Measurements from ENCODE around the gene POLR2A.
"Not testable (repeated sequence)": the region's sequence is repeated elsewhere in the genome, so short reads cannot be mapped to it uniquely, and the experiment has no call there.

The POLR2A gene

GRCh38 chr17:7479213-7480088, 4.7 kb upstream of the POLR2A start, which contains the start of gene ZBTB4:
TSS of gene ZBTB4 (minus strand) at chr17:7479631. CDS start at chr17:7466801, 12,830 bp downstream.
- DNase-seq, result peak; percentile 80

DNA sequence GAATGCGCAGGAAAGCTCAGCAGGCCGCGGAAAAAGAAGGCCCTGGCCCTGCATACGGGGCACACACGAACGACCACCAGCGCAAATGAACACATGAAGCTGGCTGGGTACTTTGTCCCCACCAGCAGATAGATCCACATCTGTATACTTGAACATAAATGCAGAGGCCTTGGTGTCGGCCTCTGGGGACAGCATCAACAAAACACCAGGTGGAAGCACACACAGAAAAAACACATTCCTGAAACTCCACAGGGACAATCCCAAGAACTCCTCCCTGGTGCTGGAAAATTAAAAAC, 4.1 kb upstream of the POLR2A start:
- no peak for DNase-seq

- DNase-seq, result not testable (repeated sequence)
These were observed 2.9 kb upstream of the POLR2A start, which contains the start of gene SLC35G6 for GRCh38 chr17:7481275-7481674. TSS of gene SLC35G6 (plus strand) at chr17:7481446. CDS start at chr17:7481517, 71 bp downstream.

GRCh38 chr17:7481842-7482741, 2.1 kb upstream of the POLR2A start:
- DNase-seq, result not testable (repeated sequence)

DNA sequence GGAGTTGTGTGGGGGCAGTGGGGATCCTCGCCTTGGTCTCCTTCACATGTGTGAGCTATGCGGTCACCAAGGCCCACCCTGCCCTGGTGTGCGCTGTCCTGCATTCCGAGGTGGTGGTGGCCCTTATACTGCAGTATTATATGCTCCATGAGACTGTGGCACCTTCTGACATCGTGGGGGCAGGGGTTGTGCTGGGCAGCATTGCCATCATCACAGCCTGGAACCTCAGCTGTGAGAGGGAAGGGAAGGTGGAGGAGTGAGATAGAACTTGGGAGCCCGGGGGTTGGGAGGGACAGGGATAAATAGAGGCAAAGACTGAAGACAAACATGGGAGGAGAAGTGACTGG, 1.5 kb upstream of the POLR2A start:
- not testable (repeated sequence) for DNase-seq

GRCh38 chr17:7483255-7484066, 705 bp upstream of the POLR2A start:
- DNase-seq, result peak; percentile 95

GRCh38 chr17:7484919-7485377, 782 bp downstream of the POLR2A start:
- no peak for DNase-seq

GRCh38 chr17:7486181-7486580, 2.0 kb downstream of the POLR2A start:
- no peak for DNase-seq

GRCh38 chr17:7490144-7490543, 6.0 kb downstream of the POLR2A start:
- no peak for DNase-seq

DNA sequence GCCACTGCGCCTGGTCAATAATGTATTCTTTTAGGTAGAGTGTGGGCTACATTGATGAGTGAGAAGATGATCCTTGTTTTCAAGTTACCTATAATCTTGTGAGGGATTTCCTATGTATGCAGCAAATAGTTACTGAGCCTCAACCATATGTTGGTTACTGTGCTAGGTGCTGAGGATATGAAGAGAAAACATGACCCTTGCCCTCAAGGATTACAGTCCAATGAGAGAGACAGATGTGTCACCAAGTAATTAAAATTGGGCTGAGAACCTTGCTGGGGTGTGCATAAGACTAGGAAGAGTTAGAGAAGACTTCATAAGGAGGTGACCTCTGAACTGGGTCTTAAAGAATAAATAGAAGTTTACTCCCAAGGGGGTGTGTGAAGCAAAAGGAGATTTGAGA, 7.4 kb downstream of the POLR2A start:
- DNase-seq, result no peak

DNA sequence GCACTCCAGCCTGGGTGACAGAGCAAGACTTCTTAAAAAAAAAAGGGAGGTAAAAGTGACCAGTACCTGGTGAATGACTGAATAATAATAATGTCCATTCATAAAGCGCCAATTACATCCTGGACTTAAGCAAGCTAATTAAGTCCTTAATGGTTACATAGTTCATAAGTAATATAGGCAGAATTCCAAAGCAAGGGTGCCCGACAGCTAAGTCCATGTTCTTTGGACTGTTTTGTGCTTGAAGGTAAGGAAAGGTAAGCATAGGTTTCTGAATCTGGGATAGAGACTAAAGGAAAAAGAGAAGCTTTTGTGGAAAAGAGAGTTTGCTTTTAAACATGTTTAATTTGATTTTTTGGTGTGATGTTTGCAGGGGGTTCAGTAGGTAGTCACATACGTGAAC, 9.8 kb downstream of the POLR2A start:
- no peak for DNase-seq

GRCh38 chr17:7495906-7496434, 11.8 kb downstream of the POLR2A start:
- DNase-seq, result no peak

DNA sequence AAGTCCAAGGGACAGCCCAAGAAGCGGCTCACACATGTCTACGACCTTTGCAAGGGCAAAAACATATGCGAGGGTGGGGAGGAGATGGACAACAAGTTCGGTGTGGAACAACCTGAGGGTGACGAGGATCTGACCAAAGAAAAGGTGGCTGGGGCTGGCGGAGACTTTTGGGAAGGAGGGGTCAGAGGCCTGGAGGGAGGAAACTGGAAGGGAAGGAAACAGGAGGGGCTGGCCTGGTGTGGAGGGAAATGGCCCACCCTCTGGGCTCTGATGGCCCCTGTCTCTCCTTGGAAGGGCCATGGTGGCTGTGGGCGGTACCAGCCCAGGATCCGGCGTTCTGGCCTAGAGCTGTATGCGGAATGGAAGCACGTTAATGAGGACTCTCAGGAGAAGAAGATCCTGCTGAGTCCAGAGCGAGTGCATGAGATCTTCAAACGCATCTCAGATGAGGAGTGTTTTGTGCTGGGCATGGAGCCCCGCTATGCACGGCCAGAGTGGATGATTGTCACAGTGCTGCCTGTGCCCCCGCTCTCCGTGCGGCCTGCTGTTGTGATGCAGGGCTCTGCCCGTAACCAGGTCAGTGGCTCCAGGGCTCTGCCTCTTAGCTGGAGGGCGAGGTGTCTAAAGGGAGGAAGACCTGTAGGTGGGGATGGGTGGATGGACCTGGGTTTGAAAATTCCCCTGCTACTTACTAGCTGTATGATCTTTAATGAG, 12.5 kb downstream of the POLR2A start:
- DNase-seq, result no peak

- DNase-seq, result no peak
These were observed 13.1 kb downstream of the POLR2A start for GRCh38 chr17:7497228-7497627.

- no peak for DNase-seq
These were observed 13.5 kb downstream of the POLR2A start for GRCh38 chr17:7497636-7498035.

GRCh38 chr17:7499161-7499560, 15.0 kb downstream of the POLR2A start:
- DNase-seq, result no peak

DNA sequence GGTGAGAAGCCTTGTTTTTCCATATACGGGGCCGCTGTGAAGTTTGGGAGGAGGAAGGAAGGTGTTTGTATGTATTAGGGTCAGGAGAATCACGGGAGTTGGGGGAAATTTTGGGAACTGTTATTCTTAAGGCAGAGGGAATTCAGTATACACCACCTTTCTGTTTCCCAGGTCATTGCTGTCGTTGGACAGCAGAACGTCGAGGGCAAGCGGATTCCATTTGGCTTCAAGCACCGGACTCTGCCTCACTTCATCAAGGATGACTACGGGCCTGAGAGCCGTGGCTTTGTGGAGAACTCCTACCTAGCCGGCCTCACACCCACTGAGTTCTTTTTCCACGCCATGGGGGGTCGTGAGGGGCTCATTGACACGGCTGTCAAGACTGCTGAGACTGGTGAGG, 17.6 kb downstream of the POLR2A start:
- no peak for DNase-seq

GRCh38 chr17:7502171-7502847, 18.1 kb downstream of the POLR2A start:
- DNase-seq, result no peak

- DNase-seq, result no peak
These were observed 18.8 kb downstream of the POLR2A start for GRCh38 chr17:7502987-7503386.

- no peak for DNase-seq
These were observed 19.4 kb downstream of the POLR2A start for GRCh38 chr17:7503521-7503920.

GRCh38 chr17:7508145-7508544, 24.0 kb downstream of the POLR2A start:
- DNase-seq, result no peak
